NCI-H510A (cell line): Measurements from ENCODE around the gene IQCK.

Source experiments
- DNase-seq: peaks from one replicate; lab custom pipeline; 2025; lab: John Stamatoyannopoulos, UW

The IQCK gene

GRCh38 chr16:19861133-19861532, 143.1 kb downstream of the IQCK start:
- no peak for DNase-seq

GRCh38 chr16:19861811-19862327, 143.8 kb downstream of the IQCK start:
- no peak for DNase-seq

DNA sequence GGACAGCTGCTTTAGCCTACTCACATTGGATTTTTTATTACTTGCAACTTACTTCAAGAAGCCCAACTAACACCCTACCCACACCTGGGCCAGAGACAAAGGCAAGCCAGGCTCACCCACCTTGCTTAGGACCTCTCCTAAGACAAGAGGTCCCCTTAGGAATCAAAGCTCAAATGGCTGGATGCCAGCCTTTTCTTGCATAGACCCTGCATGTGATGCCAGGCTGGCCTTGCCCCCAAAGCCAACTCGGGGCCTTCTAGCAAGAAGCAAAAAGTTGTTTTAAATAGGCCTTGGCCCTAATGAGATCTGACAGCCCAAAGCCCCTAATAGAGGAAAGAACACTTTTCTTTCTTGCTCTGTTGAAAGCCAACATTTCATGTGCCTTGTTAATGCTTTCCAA, 145.9 kb downstream of the IQCK start:
- no peak for DNase-seq

- no peak for DNase-seq
Observed at GRCh38 chr16:19864566-19864965, 146.5 kb downstream of the IQCK start.

- DNase-seq: no peak
Observed at GRCh38 chr16:19868421-19868820, 150.3 kb downstream of the IQCK start.

GRCh38 chr16:19871721-19872120, 153.7 kb downstream of the IQCK start:
- no peak for DNase-seq

GRCh38 chr16:19872179-19872863, 154.2 kb downstream of the IQCK start:
- DNase-seq: no peak

DNA sequence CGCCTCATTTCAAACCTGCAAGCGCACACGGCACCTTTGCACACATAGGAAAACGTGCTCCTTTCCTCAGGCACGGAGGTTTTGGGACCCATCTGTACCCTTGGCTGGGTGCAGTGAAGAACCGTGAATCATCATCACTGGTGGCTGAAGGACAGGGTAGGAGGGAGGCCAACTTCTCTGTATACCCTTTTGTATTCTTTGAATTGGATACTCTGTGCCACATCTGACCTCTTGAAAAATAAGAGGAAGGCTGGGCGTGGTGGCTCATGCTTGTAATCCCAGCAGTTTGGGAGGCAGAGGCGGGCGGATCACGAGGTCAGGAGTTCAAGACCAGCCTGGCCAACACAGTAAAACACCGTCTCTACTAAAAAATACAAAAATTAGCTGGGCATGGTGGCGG, 154.9 kb downstream of the IQCK start:
- DNase-seq: no peak

GRCh38 chr16:19874026-19874425, 156.0 kb downstream of the IQCK start:
- DNase-seq: no peak

DNA sequence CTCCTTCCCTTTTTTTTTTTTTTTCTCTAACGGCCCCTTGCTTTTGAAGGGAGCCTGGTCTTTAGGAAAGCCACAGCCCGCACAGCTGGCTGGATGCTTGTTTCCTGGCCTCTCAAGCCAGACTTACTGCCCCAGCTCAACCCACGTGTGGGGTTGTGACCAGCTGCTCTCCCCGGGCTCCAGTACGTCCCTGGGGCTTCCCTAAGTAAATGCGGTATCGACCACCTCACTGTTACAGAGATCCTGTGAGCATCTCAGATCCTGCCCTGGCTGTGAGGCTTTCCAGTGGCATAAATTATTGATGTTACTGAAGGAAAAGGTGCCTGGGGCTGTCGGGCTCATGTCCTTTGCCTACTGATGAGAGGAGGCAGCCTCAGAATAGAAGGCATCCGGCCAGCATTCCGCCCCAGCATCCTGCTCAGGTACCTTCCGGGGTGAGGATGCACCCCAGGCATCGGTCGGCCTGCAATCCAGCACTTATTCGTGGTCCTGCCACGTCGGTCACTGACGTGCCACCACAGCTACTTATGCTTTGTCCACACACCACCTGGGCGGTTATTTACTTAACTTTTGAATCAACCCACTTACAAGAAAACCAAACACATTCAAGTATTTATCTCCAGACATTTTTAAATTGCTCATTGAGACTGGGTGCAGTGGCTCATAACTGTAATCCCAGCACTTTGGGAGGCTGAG, 156.9 kb downstream of the IQCK start:
- peak; percentile 46 for DNase-seq

GRCh38 chr16:19875900-19876299, 157.8 kb downstream of the IQCK start:
- no peak for DNase-seq

- DNase-seq: no peak
Observed at GRCh38 chr16:19876501-19877059, 158.5 kb downstream of the IQCK start.

DNA sequence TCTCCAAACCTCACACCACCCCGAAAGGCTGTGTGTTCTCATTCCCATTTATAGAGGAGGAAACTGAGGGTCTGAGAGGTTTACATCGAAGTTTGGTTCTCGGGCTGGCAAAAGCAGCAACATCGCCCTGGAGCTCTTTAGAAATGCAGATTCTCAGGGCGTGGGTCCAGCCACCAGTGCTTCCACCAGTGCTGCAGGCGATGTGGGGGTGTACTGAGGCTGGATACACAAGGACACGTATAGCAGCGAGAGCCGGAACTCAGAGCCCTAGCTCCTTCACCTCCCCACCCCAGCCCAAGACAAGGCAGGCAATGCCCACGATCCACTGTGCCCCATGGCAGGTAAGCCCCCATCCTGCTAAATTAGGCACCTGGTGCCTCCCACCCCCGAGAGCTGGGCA, 160.7 kb downstream of the IQCK start:
- no peak for DNase-seq

GRCh38 chr16:19879241-19879792, 161.2 kb downstream of the IQCK start:
- peak; percentile 72 for DNase-seq

GRCh38 chr16:19881028-19881427, 163.0 kb downstream of the IQCK start:
- no peak for DNase-seq

DNA sequence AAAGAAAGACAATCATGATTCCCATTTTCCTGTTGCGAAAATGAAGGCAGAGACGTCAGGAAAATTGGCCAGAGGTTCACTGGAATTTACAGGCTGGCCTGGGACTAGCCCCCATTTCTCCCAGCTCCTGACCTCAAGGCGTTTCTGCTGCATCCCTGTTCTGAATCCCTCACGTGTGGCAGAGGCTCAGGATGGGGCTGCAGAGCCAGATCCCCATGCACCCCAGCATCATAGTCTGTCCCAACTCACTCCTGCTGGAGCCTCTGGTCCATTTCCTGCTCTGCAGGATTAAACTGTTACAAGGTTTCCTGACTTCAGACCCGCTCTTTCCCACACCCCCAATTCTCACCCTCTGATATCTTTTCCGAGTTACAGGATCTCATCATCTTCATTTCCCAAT, 163.7 kb downstream of the IQCK start:
- no peak for DNase-seq

DNA sequence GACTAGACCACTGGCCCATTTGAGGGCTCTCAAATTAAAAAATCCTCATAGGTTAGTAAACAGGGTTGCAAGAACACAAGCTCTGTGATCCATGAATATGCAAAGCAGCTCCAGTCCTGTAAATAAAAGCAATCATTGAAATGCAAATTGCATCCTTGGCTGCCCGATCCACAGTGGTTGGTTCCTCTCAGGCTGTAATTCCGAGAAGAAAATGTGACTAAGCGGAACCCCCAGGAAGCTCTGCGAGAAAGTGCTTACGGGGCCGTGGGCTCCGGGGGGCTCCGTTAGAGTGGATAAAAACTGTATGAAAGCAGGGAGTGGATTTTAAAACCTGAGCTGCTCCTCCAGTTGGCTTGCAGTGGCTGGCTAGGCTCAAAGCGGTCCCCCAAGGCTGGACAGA, 164.1 kb downstream of the IQCK start:
- DNase-seq: no peak

DNA sequence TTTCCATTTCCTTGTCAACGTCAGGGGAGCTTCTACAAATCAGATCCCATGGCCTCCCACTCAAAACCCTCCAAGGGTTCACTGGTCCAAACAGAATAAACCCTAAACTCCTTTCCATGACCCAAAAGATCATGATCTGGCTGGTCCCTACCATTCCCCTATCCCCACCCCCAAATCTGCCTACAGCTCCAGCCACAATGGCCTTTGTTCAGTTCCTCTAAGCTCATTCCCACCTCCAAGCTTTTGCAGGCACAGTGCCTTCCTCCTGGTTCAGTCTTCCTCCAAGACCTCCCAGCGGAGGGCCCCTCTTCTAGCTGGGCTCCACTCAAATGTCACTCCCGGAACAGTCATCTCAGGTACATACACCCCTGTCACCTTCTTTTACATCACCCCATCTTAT, 164.6 kb downstream of the IQCK start:
- DNase-seq: no peak

- no peak for DNase-seq
Observed at GRCh38 chr16:19883296-19883965, 165.4 kb downstream of the IQCK start.

DNA sequence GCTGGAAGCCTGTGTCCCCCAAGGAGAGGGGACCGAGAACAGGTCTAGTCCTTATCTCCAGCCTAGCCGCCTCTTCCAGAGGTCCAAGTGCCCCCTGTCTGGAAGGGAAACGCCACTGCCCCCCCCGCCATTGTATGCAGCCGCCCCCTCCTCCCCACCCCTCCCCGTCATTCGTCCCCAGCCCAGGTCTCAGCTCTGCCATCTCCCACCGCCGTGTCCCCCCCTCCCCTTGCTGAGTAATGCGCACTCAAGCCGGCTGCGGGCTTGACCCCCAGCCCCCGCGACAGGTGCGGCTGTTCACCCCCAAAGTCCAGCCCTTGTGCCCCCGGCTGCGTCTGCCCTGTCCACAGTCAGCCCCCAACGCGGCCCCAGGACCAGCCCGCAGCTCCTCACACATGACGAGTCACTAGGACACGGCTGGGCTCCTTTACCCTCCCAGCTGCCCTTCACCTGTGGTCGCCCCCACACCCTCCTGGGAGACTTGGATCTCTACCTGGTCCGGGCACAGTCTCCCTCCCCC, 166.0 kb downstream of the IQCK start:
- DNase-seq: no peak

DNA sequence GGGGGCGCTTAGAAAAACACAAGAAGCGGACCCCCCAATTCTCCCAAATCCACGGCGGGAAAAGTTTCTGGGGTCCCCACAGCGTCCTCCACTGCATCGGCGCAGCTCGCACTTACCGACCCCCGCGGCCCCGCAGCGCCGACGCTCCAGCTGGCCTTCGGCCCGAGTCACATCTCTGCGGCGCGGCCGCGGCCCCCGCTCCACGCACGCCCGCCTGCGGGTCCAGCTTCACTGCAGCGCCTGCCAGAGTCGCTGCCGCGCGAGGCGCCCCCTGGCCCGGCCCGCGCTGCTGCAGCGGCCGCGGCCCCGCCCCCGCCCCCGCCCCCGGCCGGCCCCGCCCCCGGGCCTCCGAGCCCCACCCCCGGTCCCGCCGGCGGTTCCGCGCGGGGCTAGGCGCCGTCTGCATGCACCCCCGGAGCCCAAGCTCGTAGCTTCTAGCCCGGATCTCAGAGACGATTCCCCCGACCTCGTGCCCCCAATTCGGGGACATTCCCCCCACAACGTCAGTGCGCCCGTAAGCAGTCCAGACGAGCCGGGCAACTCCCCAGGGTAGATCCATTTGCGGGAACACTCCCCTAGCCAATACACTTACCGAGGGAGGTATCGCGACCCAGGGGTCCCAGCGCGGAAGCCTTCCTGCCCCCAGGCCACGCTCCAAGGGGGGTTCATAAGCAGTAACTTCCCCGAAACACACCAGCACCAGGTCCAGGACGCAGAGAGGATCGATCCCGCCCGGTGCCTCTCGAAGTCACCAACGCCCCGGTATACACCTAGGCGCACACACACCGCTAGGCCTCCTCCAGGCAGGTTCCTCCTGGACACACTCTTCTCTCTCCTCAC, 166.8 kb downstream of the IQCK start, which contains the start of gene GPRC5B:
Gene GPRC5B (minus strand): TSS at position 238 of the 840 bp plus-strand sequence. CDS start 12,003 bp downstream, outside the sequence.
- peak; percentile 64 for DNase-seq
